Measurements from ENCODE around the gene RPS6KA3.

GRCh38 chrX:20212486-20213089, 54.1 kb downstream of the RPS6KA3 start:
- TF ChIP-seq CTCF (IDR thresholded peaks at IDR 0.05) (no peak), EP300 (IDR thresholded peaks at IDR 0.05) (no peak), POLR2A (IDR thresholded peaks at IDR 0.05) (no peak), POLR2AphosphoS5 (IDR thresholded peaks at IDR 0.05) (no peak)
